OCI-LY3 (cell line): ENCODE results near the gene B4GALNT2.

Source experiments
- CTCF ChIP-seq: fragments of 200-600, 300-600 bp; sonication (generic); IDR thresholded peaks from 2 replicates; pipeline ENCODE4 v1.5.1; 2014; ENCODE audit warnings: antibody characterized with exemption, low read length, low read depth
- EZH2phosphoT487 ChIP-seq: fragments of 200-600 bp; shearing (Covaris generic); IDR thresholded peaks from 2 replicates; pipeline ENCODE4 v1.6.1; 2018; ENCODE audit warnings: antibody characterized with exemption, mixed run types, low read depth

GRCh38 chr17:49100601-49101000 is 32.0 kb upstream of the B4GALNT2 start:
- no peak for TF ChIP-seq CTCF
- no peak for TF ChIP-seq EZH2phosphoT487
